Mesothelial cell of epicardium (in vitro differentiated cells): ENCODE data around the gene LAMA3. TPM values are rescaled to one million over a fixed set of nuclear protein-coding genes. Genes with fewer than 3 reads are reported as not detected.

Source experiments
- DNase-seq, 2 experiments: peaks; one replicate each; pipeline ENCODE4 v3.0.0; 2021; ENCODE audit warnings: low spot score in 2 of 2; ENCODE audit not compliant: unreplicated experiment in 2 of 2
- H3K27ac Mint-ChIP-seq: 2 replicates; pipeline ENCODE4 v1.8.0; 2021; ENCODE audit warnings: mixed read lengths
- H3K27me3 Mint-ChIP-seq: 2 replicates; pipeline ENCODE4 v1.8.0; 2021; ENCODE audit warnings: low read depth, mixed read lengths
- H3K36me3 Mint-ChIP-seq: 2 replicates; pipeline ENCODE4 v1.8.0; 2021; ENCODE audit warnings: mixed read lengths
- H3K4me1 Mint-ChIP-seq: 2 replicates; pipeline ENCODE4 v1.8.0; 2021; ENCODE audit warnings: mixed read lengths
- H3K4me3 Mint-ChIP-seq: 2 replicates; pipeline ENCODE4 v1.8.0; 2021; ENCODE audit warnings: mild to moderate bottlenecking, moderate library complexity, mixed read lengths
- H3K9me3 Mint-ChIP-seq: 2 replicates; pipeline ENCODE4 v1.8.0; 2021; ENCODE audit warnings: mixed read lengths
- CTCF ChIP-seq: fragments of 200-600 bp; sonication (generic); IDR thresholded peaks from one replicate; pipeline ENCODE4 v1.5.0; 2021; ENCODE audit warnings: antibody characterized with exemption; ENCODE audit not compliant: unreplicated experiment
- total RNA-seq: library from RNA; stranded (reverse); gene quantifications from 3 replicates; pipeline ENCODE4 v1.2.1, GENCODE V29; 2021

Gene LAMA3
- total RNA-seq, 1 donor from 2014 or later: 6.7 TPM

GRCh38 chr18:23673725-23674124 is 15.5 kb upstream of the LAMA3 start:
- no peak for DNase-seq
- no peak overlapping the region for H3K4me3 Mint-ChIP-seq
- H3K27me3 Mint-ChIP-seq: peaks cover 54% of the 10 kb centered on the region
- H3K9me3 Mint-ChIP-seq: no peaks in the 10 kb centered on the region
- no peaks in the 10 kb centered on the region for H3K36me3 Mint-ChIP-seq
- TF ChIP-seq CTCF: no peak
- H3K27ac Mint-ChIP-seq: no peak overlapping the region
- no peaks in the 10 kb centered on the region for H3K4me1 Mint-ChIP-seq

GRCh38 chr18:23675236-23675635 is 14.0 kb upstream of the LAMA3 start:
- no peaks in the 10 kb centered on the region for H3K4me1 Mint-ChIP-seq
- no peak overlapping the region for H3K27ac Mint-ChIP-seq
- H3K9me3 Mint-ChIP-seq: no peaks in the 10 kb centered on the region
- H3K4me3 Mint-ChIP-seq: no peak overlapping the region
- no peak for TF ChIP-seq CTCF
- DNase-seq: no peak
- peaks cover 50% of the 10 kb centered on the region for H3K27me3 Mint-ChIP-seq
- H3K36me3 Mint-ChIP-seq: no peaks in the 10 kb centered on the region

GRCh38 chr18:23675896-23676295 is 13.4 kb upstream of the LAMA3 start:
- H3K27me3 Mint-ChIP-seq: peaks cover 52% of the 10 kb centered on the region
- no peaks in the 10 kb centered on the region for H3K9me3 Mint-ChIP-seq
- H3K27ac Mint-ChIP-seq: no peak overlapping the region
- no peak overlapping the region for H3K4me3 Mint-ChIP-seq
- H3K4me1 Mint-ChIP-seq: no peaks in the 10 kb centered on the region
- no peak for TF ChIP-seq CTCF
- DNase-seq: no peak
- H3K36me3 Mint-ChIP-seq: no peaks in the 10 kb centered on the region

GRCh38 chr18:23682045-23682444 is 7.2 kb upstream of the LAMA3 start:
- no peak for DNase-seq
- Mint-ChIP-seq H3K27ac (no peak overlapping the region), H3K9me3 (peaks cover 3% of the 10 kb centered on the region), H3K27me3 (peaks cover 68% of the 10 kb centered on the region), H3K36me3 (no peaks in the 10 kb centered on the region), H3K4me3 (no peak overlapping the region), H3K4me1 (peaks cover 6% of the 10 kb centered on the region)
- TF ChIP-seq CTCF: no peak

GRCh38 chr18:23682472-23682871 is 6.8 kb upstream of the LAMA3 start:
- peaks cover 68% of the 10 kb centered on the region for H3K27me3 Mint-ChIP-seq
- no peak overlapping the region for H3K4me3 Mint-ChIP-seq
- H3K36me3 Mint-ChIP-seq: no peaks in the 10 kb centered on the region
- DNase-seq: no peak
- no peak overlapping the region for H3K27ac Mint-ChIP-seq
- TF ChIP-seq CTCF: no peak
- peaks cover 6% of the 10 kb centered on the region for H3K4me1 Mint-ChIP-seq
- peaks cover 3% of the 10 kb centered on the region for H3K9me3 Mint-ChIP-seq

GRCh38 chr18:23683155-23683554 is 6.1 kb upstream of the LAMA3 start:
- Mint-ChIP-seq H3K36me3 (no peaks in the 10 kb centered on the region), H3K27me3 (peaks cover 73% of the 10 kb centered on the region), H3K27ac (no peak overlapping the region)

More at GRCh38 chr18:23683155-23683554, 6.1 kb upstream of the LAMA3 start:
- no peak for DNase-seq
- peaks cover 3% of the 10 kb centered on the region for H3K9me3 Mint-ChIP-seq
- peaks cover 6% of the 10 kb centered on the region for H3K4me1 Mint-ChIP-seq
- no peak overlapping the region for H3K4me3 Mint-ChIP-seq
- TF ChIP-seq CTCF: no peak
